Heart left ventricle (tissue), 16 donors: Measurements from ENCODE around the gene NRF1. TPM values are rescaled to one million over a fixed set of nuclear protein-coding genes. Genes with fewer than 3 reads are reported as not detected.

Experiments
- ATAC-seq, 4 donors: fragments of 200-7000 bp; cut with Tn5 transposase; one replicate each; pipeline ENCODE4 v1.9.1; 2020 to 2022; ENCODE audit warnings: moderate library complexity in 4 of 4, mild to moderate bottlenecking in 3 of 4, moderate number of reproducible peaks in 1 of 4
- DNase-seq, 5 donors: peaks; one replicate each; pipeline ENCODE4 v3.0.0-alpha.2; 2020
- H3K27ac ChIP-seq, 12 donors: fragments of 200-600 bp; sonication (generic) in 4 of 12; one replicate each; pipeline versions ENCODE4 v1.5.0 to v1.8.0; 2016 to 2022; ENCODE audit warnings: mild to moderate bottlenecking in 2 of 12
- H3K27me3 ChIP-seq, 9 donors: fragments of 200-600 bp; sonication (generic) in 2 of 9; one replicate each; pipeline versions ENCODE4 v1.5.1 to v1.8.0; 2016 to 2022; ENCODE audit warnings: mild to moderate bottlenecking in 3 of 9
- H3K36me3 ChIP-seq, 9 donors: fragments of 200-600 bp; sonication (generic) in 2 of 9; one replicate each; pipeline versions ENCODE4 v1.5.0 to v1.8.0; 2018 to 2022; ENCODE audit warnings: mild to moderate bottlenecking in 2 of 9
- H3K4me1 ChIP-seq, 12 donors: fragments of 200-600 bp; sonication (generic) in 4 of 12; one replicate each; pipeline versions ENCODE4 v1.5.0 to v1.8.0; 2016 to 2022; ENCODE audit warnings: mild to moderate bottlenecking in 3 of 12
- H3K4me3 ChIP-seq, 12 donors: fragments of 200-600 bp; sonication (generic) in 4 of 12; one replicate each; pipeline versions ENCODE4 v1.5.0 to v1.8.0; 2017 to 2022; ENCODE audit warnings: mild to moderate bottlenecking in 9 of 12, moderate library complexity in 4 of 12
- H3K9me3 ChIP-seq, 12 donors: fragments of 200-600 bp; sonication (generic) in 4 of 12; one replicate each; pipeline versions ENCODE4 v1.5.0 to v1.8.0; 2016 to 2022; ENCODE audit warnings: mild to moderate bottlenecking in 1 of 12
- POLR2A ChIP-seq, 2 donors: fragments of 450-650 bp; IDR thresholded peaks; one replicate each; pipeline ENCODE4 v1.6.1; 2017; ENCODE audit warnings: antibody characterized with exemption in 2 of 2, mild to moderate bottlenecking in 2 of 2, moderate library complexity in 2 of 2
- WGBS, 4 donors: extraction: QIAGEN DNeasy Blood & Tissue Kit in 2 of 4; methylation state at CpG; one replicate each; pipeline versions ENCODE4 v1.1.5 to v1.1.7; 2013 to 2018; 5-methylcytosine and 5-hydroxymethylcytosine counted together
- intact Hi-C, 10 donors: fragments of 100-400 bp; cut with DNase I; formaldehyde crosslinking; loops; one replicate each; pipeline versions ENCODE4 v1.11.1 to v1.14.2; 2022
- polyA plus RNA-seq, 2 donors: library from polyadenylated mRNA; stranded (reverse); fragments of 200-250 nt; gene quantifications; one replicate each; pipeline ENCODE4 v1.2.3, GENCODE V29; 2013
- total RNA-seq, 9 donors: library from RNA; depleted of rRNA in 2 of 9; stranded (reverse); fragments of >200 nt in 2 of 9; fragmentation: NEBNext Ultra II Directional in 3 of 9; extraction: Animal tissue kit (Norgen Biotek cat#: 25700) in 3 of 9; gene quantifications; one replicate each; pipeline versions ENCODE4 v1.1.0 to v1.2.4, GENCODE V29; 2016 to 2023
- TF ChIP-seq, protein P1 (sequence below), 12 donors: fragments of 200-600 bp; sonication (generic) in 4 of 12; IDR thresholded peaks; one replicate each; pipeline versions ENCODE4 v1.5.0 to v1.8.0; 2018 to 2022; ENCODE audit warnings: antibody characterized with exemption in 12 of 12, mild to moderate bottlenecking in 5 of 12
- donor health status: ischemic (EF 13 %, LVEDD 7.1; RV severe dilation, severe dysfunction).
- donor health status: healthy with polysubstance abuse.
- donor health status: DM: no; HTN: yes; CAD: no.
- donor health status: DM: no; HTN: no; CAD: no.
- donor health status: ischemic (EF 25% LVEDD 6.9; RV normal size, moderate dysfunction).
- donor health status: ischemic (EF 25% LVEDD 5.7; RV mildly dilated, moderate dysfunction).
- donor health status: healthy.
- donor health status: DM: yes; HTN: yes; CAD: no.
- donor health status: ischemic (EF 35%, LVEDD 5.7; RV mildly dilated, moderate dysfunction).
- donor health status: nonischemic (EF 11% LVEDD 7.7; RV severe dilation, severe dysfunction).
- donor health status: DM: yes; HTN: yes; CAD: no.
- donor health status: PGD.
- donor health status: ischemic (EF 29% LVEDD 5.4; RV normal size, mild dysfunction).
- donor health status: nonischemic (EF 23%, LVEDD 6.1; RV moderate dilation, normal function).

Gene NRF1
- total and polyA plus RNA-seq, 11 donors: 6.2 to 20.7 (median 11.9) TPM

DNA sequence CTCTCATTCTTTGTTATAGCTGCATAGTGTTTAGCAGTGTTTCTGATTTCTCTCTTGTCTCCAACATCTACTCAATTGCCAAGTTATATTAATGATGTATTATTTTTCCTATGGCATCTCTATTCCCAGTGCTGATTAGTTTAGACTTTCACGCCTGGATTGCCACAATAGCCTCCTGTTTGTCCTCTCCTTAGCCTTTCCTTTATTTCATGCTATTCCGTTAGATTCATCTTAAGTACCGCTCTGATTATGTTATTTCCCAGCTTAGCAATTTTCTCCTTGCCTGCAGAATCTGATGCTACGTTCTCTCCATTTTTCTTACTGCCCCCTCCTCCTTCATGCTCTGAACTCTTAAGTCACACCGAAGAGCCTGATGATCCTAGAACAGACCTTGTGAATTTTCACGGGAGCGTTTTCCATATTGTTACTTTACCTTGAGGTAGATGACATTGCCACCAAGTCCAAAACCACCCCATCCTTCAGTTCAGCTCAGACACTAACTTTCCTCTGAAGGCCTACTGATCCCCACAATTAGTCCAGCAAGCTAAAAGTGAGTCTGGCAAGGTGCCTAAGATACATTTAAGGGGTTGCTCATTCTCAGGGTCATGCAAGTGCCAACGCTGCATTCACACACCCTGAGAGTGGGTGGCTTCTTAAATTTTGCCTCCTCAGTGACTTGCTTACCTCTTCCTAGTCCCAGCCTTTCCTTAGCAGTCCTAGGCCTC, 6.6 kb upstream of the NRF1 start:
- 77 to 86% (median 79%) methylated on average over 8 of the region's 8 CpGs for WGBS, 4 donors
- Histone ChIP-seq H3K9me3 (no peaks in the 10 kb centered on the region), H3K27ac (no peak overlapping the region), H3K4me1 (peaks cover 0 to 33% (median 2%) of the 10 kb centered on the region in 12 donors), H3K4me3 (no peak overlapping the region), H3K27me3 (no peaks in the 10 kb centered on the region), H3K36me3 (peaks cover 0 to 20% (median 0%) of the 10 kb centered on the region in 9 donors)
- no peak for TF ChIP-seq POLR2A (IDR thresholded peaks at IDR 0.05)
- TF ChIP-seq, protein P1, sequence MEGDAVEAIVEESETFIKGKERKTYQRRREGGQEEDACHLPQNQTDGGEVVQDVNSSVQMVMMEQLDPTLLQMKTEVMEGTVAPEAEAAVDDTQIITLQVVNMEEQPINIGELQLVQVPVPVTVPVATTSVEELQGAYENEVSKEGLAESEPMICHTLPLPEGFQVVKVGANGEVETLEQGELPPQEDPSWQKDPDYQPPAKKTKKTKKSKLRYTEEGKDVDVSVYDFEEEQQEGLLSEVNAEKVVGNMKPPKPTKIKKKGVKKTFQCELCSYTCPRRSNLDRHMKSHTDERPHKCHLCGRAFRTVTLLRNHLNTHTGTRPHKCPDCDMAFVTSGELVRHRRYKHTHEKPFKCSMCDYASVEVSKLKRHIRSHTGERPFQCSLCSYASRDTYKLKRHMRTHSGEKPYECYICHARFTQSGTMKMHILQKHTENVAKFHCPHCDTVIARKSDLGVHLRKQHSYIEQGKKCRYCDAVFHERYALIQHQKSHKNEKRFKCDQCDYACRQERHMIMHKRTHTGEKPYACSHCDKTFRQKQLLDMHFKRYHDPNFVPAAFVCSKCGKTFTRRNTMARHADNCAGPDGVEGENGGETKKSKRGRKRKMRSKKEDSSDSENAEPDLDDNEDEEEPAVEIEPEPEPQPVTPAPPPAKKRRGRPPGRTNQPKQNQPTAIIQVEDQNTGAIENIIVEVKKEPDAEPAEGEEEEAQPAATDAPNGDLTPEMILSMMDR (IDR thresholded peaks at IDR 0.05): no peak
- no peak for ATAC-seq
- intact Hi-C loops: loop anchor here in 1 of 10 donors (5.0 kb wide), 1 partner anchor 723 kb away; no protein-coding TSS in a partner anchor
- no peak for DNase-seq

DNA sequence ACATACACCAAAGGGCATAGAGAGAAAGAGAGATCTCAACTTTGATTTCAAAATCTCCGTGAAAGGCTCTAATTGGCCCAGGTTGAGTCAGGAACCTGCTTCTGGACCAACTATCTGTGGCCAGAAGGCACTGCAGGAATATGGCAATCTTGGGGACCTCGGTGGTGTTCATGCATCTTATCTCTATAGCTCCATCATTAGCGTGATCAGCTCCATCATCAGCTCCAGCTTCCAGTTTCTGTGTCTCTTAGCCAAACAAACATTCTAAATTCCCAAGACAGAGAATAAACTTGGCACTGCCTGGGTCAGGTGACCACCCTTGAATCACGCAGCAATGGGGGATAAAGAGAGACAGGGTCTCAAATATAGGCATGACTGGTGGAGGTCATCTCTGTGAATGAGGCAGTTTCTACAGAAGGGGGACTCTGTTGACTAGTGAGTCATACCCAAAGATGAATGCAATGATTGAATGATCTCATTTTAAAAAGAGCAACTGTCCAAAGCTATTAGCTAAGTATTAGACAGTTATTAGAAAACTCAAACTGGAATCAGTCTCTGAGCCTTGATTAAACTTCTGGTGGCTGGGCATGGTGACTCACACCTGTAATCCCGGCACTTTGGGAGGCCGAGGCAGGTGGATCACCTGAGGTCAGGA, 5.4 kb upstream of the NRF1 start:
- ATAC-seq (no peak), DNase-seq (no peak)
- intact Hi-C loops: no loop called here
- WGBS, 4 donors: 91% methylated on average over 6 of the region's 6 CpGs
- Histone ChIP-seq H3K27ac (no peak overlapping the region), H3K36me3 (peaks cover 0 to 20% (median 0%) of the 10 kb centered on the region in 9 donors), H3K4me1 (peaks cover 0 to 43% (median 11%) of the 10 kb centered on the region in 12 donors), H3K4me3 (no peak overlapping the region), H3K27me3 (no peaks in the 10 kb centered on the region), H3K9me3 (no peaks in the 10 kb centered on the region)
- TF ChIP-seq POLR2A (IDR thresholded peaks at IDR 0.05): no peak
- TF ChIP-seq, protein P1 (IDR thresholded peaks at IDR 0.05): no peak

DNA sequence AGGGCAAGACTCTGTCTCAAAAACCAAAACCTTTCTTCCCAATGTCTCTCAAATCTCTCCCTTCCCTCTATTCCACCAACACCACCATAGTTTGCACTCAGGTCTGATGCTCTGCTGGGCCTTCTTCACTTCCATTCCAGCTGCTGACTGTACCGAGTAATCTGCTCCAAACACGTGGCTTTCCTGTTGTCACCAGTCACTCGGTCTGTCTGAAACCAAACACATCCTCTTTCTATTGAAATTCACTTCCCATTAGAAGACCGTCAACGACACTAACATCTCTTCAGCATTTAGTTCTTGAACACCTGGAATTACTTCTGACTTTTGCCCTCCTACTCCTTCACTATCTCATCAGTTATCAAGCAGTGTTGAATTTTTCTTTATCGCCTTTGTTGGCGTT, 4.7 kb upstream of the NRF1 start:
- Histone ChIP-seq H3K27ac (peak overlapping the region in 1 of 12 donors; percentile 55), H3K36me3 (peaks cover 0 to 20% (median 0%) of the 10 kb centered on the region in 9 donors), H3K4me1 (peaks cover 0 to 43% (median 11%) of the 10 kb centered on the region in 12 donors), H3K9me3 (no peaks in the 10 kb centered on the region), H3K4me3 (no peak overlapping the region), H3K27me3 (no peaks in the 10 kb centered on the region)
- WGBS, 4 donors: 56 to 61% (median 57%) methylated on average over 7 of the region's 7 CpGs
- intact Hi-C loops: no loop called here
- TF ChIP-seq POLR2A (IDR thresholded peaks at IDR 0.05): no peak
- TF ChIP-seq, protein P1 (IDR thresholded peaks at IDR 0.05): no peak
- no peak for ATAC-seq
- no peak for DNase-seq

DNA sequence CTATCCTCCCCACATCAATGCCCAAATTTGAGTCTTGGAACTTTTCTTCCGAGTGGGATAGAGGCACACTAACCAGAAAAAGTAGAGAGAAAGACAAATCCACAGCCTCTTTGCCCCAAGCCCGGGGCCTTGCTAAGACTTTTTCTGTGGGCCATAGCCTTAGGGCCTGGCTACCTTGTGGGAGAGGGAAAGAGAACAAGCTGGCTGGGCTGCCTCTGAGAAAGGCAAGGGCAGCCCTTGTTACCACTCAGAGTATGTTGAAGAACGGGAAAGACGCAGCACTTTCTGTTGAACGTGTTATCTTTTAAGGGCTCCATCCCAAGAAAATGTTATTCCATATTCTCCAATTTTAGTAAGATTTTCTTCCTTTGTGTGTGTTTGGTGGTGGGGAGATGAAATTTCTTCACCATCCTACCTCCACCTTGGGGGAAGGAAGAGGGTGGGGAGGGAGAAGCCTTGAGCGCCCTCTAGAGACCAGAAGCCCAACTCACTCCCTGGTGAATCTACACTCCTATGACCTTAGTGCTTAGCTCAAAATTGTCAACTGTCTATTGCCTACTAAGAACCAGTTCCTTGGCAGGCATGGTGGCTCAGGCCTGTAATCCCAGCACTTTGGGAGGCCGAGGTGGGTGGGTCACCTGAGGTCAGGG, 3.9 kb upstream of the NRF1 start:
- Histone ChIP-seq H3K27ac (peak overlapping the region in 1 of 12 donors; percentile 55), H3K36me3 (peaks cover 0 to 20% (median 0%) of the 10 kb centered on the region in 9 donors), H3K9me3 (no peaks in the 10 kb centered on the region), H3K4me3 (no peak overlapping the region), H3K4me1 (peaks cover 0 to 43% (median 12%) of the 10 kb centered on the region in 12 donors), H3K27me3 (no peaks in the 10 kb centered on the region)
- intact Hi-C loops: no loop called here
- ATAC-seq (no peak), DNase-seq (no peak)
- WGBS, 4 donors: 68 to 83% (median 79%) methylated on average over 7 of the region's 7 CpGs
- TF ChIP-seq, protein P1 (IDR thresholded peaks at IDR 0.05): peak in 10 of 12 donors; percentile 11 to 47 (median 32)
- no peak for TF ChIP-seq POLR2A (IDR thresholded peaks at IDR 0.05)
